NCI-H187 (cell line): ENCODE data around the gene CIP2A.

ENCODE experiments used
- DNase-seq, 2 experiments: peaks; one replicate each; lab custom pipeline; 2025; lab: John Stamatoyannopoulos, UW

Gene CIP2A

DNA sequence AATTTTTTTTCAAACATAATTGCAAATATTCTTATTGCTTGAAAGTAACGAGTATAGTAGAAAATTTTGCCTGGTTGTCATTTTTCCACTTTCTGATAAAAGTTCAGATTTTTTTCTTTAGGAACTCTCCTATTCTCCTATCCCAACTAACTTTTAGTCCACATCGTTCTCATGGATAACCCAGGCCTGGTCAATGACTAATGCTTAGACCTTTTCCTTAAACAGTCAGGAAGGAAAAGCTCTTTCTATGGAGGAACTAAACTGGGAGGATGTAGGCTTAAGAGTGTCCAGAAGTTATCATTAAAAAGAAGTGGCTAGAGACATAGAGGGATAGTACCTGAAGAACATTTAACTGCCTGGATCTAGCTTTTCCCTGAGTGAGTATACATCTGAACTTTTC is 26.7 kb downstream of the CIP2A start:
- DNase-seq: no peak

DNA sequence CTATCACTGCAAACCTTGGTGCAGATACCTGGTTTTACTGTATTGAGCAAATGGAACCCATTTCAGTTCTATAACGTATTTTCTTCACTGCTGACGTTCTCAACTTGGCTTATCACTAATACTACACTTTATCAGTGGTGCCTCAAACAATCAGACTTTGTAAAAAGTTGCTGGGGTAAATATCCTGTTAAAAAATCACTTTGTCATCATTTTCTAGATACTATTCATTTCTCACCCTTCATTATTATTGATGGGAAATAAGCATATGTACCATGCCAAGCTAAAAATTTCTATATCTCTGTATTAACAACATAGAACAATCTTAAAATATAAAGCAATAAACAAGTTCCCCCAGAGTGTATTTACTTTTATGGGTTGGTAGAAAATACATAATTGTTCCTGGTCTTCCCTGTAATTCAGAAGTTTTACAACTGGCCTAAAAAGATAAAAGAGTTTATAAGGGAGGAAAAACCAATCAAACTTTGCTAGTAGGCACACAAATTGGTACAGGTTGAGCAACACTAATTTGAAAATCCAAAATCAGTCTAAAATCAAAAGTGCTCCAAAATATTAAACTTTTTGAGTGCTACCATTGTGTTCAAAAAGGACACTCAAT is 33.2 kb downstream of the CIP2A start:
- DNase-seq: no peak

GRCh38 chr3:108554913-108555571 is 34.2 kb downstream of the CIP2A start:
- no peak for DNase-seq

DNA sequence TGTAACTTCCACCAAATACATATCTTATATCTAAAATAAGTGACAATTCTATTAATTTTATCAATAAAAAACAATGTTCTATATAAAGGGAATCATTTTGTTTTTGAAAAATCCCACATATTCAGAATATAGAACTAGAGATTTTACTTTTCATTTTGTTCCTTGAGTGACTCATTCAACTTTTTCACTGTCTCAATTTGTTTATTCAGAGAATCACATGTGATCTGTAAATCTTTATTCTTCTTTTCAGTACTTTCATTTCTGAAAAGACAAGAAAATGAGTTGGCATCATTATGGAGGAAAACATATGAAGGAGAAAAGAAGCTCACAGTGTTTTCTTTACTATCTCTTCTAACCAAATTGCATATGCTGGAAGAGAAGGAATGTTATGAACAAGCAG is 35.0 kb downstream of the CIP2A start:
- DNase-seq: no peak

GRCh38 chr3:108552267-108553159 is 36.7 kb downstream of the CIP2A start:
- DNase-seq: no peak

GRCh38 chr3:108548886-108549285 is 40.4 kb downstream of the CIP2A start:
- no peak for DNase-seq

- no peak for DNase-seq
These were observed 40.9 kb downstream of the CIP2A start for GRCh38 chr3:108548304-108548703.

GRCh38 chr3:108546692-108547091 is 42.5 kb downstream of the CIP2A start:
- no peak for DNase-seq

- DNase-seq: no peak
These were observed 43.0 kb downstream of the CIP2A start for GRCh38 chr3:108546247-108546646.

DNA sequence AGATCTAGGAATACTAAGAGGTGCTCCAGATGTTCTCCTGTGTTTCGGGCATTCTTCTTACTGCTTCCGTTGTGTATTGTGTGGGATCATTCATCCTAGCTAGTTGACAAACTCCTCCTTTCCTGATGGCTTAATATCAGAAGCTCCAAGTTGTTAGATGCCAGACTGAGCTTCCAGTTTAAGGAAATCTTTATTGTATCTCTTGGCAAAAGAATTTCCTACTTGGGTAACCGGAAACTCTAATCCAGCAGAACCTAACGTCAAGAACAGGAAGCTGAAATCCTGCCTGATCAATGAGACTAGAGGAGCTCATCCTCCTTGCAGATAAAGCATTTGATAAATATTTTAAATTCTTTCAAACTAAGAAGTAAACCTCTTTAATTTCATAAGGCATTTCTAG is 51.2 kb downstream of the CIP2A start:
- DNase-seq: no peak

DNA sequence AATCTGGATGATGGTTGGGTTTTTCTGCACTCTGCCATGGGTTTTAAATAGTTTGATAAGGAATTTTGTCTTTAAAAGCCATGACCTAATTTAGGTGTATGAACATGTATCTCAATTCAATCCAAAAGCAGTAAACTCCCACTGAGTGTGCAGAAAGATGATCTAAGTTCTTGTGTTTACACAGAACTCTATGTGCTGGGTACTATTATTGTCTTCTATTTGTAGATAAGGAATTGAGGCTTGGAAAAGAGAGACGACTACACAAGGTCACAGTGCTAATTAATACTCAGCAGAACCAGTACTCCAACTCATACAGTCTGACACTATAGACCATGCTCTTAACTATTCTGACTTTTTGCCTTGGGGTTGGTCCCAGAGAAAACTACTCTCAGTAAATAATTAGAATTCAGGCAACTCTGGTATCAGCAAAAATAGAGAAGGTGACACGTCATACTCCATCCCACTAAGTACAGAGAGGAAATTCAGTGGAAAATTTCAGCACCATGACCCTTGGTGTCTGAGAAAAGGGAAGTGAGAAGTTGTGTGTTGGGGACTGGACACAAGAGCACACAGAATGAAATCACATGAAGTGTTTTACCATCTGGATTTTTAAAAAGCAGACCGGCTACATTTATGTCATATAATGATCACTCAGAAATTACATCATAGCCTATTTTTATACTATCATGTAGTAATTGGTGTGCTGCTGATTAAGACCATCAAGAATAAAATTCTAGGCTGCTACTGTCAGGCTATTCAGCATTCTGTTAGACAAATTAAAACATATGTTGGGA is 60.6 kb downstream of the CIP2A start:
- DNase-seq: no peak

GRCh38 chr3:108527817-108528216 is 61.4 kb downstream of the CIP2A start:
- DNase-seq: no peak

DNA sequence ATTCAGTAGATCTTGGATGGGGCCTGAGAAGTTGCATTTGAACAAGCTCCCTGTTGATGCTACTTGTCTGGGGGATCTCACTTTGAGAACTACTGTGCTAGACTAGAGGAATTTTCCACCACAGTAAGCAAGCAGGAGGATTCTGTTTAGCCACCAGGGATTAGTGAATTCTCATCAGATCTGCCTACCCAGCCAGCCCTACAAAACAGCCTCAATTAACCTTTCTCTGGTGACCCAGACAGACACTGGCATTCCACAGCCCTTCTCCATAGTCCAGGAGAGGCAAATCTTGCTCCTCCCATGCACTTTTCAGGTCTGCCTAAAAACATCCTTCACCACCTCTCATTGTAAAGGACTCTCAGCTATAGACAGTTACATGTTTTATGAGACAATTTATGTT is 62.1 kb downstream of the CIP2A start:
- DNase-seq: no peak

DNA sequence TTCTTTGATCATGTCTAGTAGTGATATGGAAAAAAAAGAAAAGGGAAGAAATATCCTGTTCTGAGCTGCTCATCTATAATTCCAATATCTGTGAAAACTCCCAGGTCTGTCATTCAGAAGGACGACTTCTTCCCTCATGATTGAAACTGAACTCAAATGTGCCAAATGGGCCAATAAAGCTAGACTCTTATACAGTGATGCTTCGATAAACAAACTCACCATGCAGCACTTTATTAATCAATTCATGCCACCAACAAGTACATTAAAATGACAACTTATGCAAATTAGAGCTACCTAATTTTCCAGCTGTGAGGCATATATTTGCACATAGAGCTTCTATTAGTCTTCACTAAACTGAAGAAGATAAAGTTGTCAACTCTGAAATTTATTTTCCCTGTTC is 63.3 kb downstream of the CIP2A start:
- no peak for DNase-seq

DNA sequence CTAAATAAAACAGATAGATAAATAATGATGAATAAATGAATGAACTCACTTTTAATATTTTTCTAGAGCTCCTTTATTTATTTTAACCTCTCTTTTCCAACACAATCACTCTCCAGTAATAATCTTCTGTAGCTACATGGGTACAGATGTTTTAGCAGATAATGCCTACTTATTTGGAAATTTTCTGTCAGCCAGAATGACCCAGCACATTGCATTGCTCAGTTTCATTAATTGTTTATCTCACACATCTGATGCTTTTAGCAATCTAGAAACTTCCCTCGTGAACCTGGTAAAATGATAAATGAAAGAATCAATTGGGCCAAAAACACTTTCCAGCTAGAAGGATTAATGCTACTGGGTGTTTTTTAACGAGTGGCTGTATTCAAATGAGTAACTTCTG is 64.0 kb downstream of the CIP2A start:
- DNase-seq: no peak

GRCh38 chr3:108524537-108524936 is 64.7 kb downstream of the CIP2A start:
- no peak for DNase-seq

- no peak for DNase-seq
These were observed 70.3 kb downstream of the CIP2A start for GRCh38 chr3:108518895-108519294.

DNA sequence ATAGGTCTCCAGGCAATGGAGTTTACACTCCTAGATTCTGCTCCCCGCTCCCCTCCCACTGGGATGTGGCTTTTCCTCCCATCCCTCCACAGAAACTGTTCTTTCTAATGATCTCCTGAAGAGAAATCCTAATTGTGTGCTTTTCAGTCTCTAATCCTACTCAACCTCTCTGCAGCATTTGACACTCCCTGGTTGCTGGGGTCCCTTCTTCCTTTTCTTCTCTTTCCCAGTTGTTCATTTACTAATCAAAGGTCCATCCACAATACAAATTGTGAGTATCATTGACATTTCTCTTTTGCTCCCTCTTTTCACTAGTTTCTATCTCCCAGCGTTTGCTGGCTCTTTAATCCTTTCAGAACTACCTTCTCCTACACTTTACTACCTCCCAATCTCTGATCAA is 72.4 kb downstream of the CIP2A start:
- DNase-seq: no peak

DNA sequence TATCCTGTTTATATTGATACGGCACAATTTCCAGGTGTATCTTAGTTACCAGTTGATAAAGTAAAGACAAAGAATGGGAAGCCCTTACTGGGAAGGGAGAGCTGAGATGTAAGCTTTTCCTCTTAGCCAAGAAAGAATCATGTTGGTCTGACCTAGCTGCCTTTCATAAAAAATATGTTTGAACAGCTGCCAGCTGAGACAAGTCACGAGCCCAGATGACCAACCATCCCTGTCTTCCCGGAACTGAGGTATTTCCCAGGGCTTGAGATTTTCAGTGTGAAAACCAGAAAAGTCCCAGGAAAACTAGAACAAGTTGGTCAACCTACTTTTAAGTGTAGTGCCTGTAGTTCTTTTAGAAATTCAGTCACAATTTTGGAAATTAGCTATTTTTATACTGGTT is 75.3 kb downstream of the CIP2A start:
- DNase-seq: no peak

- DNase-seq: no peak
These were observed 76.6 kb downstream of the CIP2A start for GRCh38 chr3:108512671-108513070.

- DNase-seq: no peak
These were observed 77.7 kb downstream of the CIP2A start for GRCh38 chr3:108511490-108511889.

- DNase-seq: no peak
These were observed 78.2 kb downstream of the CIP2A start for GRCh38 chr3:108511055-108511454.
